ENCODE results near the gene MYOM1.

DNA sequence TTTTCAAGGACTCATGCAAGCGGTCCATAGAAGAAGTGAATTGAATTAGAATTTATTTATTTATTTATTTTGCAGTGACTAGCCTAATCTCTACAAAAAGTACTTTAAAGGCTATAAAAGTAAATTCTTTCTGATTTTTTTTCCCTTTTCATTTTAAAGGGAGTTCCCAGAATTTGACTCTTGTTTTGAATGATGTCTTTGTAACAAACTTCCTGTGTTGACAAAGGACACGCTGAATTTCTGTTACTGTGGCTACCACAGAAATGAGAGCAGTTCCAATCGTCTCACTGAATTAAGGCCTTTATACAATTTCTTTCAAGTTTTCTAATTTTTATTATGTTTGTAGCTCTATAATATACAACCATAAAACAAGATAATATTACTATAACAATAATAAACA lies 160.5 kb downstream of the MYOM1 start:
- TF ChIP-seq, protein P1, sequence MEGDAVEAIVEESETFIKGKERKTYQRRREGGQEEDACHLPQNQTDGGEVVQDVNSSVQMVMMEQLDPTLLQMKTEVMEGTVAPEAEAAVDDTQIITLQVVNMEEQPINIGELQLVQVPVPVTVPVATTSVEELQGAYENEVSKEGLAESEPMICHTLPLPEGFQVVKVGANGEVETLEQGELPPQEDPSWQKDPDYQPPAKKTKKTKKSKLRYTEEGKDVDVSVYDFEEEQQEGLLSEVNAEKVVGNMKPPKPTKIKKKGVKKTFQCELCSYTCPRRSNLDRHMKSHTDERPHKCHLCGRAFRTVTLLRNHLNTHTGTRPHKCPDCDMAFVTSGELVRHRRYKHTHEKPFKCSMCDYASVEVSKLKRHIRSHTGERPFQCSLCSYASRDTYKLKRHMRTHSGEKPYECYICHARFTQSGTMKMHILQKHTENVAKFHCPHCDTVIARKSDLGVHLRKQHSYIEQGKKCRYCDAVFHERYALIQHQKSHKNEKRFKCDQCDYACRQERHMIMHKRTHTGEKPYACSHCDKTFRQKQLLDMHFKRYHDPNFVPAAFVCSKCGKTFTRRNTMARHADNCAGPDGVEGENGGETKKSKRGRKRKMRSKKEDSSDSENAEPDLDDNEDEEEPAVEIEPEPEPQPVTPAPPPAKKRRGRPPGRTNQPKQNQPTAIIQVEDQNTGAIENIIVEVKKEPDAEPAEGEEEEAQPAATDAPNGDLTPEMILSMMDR (IDR thresholded peaks at IDR 0.05) = no peak
- TF ChIP-seq POLR2A (IDR thresholded peaks at IDR 0.05) (no peak), POLR2AphosphoS5 (IDR thresholded peaks at IDR 0.05) (no peak)
